CD14-positive monocyte (primary cell): ENCODE measurements around the gene UTRN. TPM values are rescaled to one million over a fixed set of nuclear protein-coding genes. Genes with fewer than 3 reads are reported as not detected.
A peak's percentile ranks its signal among the peaks of the same experiment; 100 is the strongest.

Experiments
- DNase-seq, 3 donors: peaks; one replicate each; pipeline ENCODE4 v3.0.0-alpha.2; 2011 to 2022
- H2AFZ ChIP-seq: 2 replicates; pipeline ENCODE4 v1.6.0; 2012; ENCODE audit warnings: mild to moderate bottlenecking, low read depth, low read length, inconsistent platforms; ENCODE audit not compliant: insufficient read depth, poor library complexity, severe bottlenecking
- H3K27ac ChIP-seq, 2 donors: 1 replicate in 1 of 2; 2 replicates in 1 of 2; pipeline ENCODE4 v1.5.1; 2012 to 2013; ENCODE audit warnings: low read length in 2 of 2, control low read depth in 1 of 2, inconsistent platforms in 1 of 2, low read depth in 1 of 2, mild to moderate bottlenecking in 1 of 2
- H3K27me3 ChIP-seq, 2 donors: one replicate each; pipeline versions ENCODE4 v1.6.0 to v1.6.1; 2011 to 2013; ENCODE audit warnings: low read length in 2 of 2; ENCODE audit not compliant: control insufficient read depth in 2 of 2, insufficient read depth in 2 of 2
- H3K36me3 ChIP-seq, 2 donors: replicated peaks in 1 of 2; 1 replicate in 1 of 2; 2 replicates in 1 of 2; pipeline versions ENCODE4 v1.5.1 to v1.6.1; 2012 to 2013; ENCODE audit warnings: low read length in 2 of 2, control low read depth in 1 of 2, inconsistent platforms in 1 of 2, mild to moderate bottlenecking in 1 of 2; ENCODE audit not compliant: insufficient read depth in 2 of 2, control insufficient read depth in 1 of 2
- H3K4me1 ChIP-seq, 2 donors: 1 replicate in 1 of 2; 2 replicates in 1 of 2; pipeline versions ENCODE4 v1.5.1 to v1.6.1; 2012 to 2013; ENCODE audit warnings: low read length in 2 of 2, control low read depth in 1 of 2, inconsistent platforms in 1 of 2, mild to moderate bottlenecking in 1 of 2, moderate library complexity in 1 of 2; ENCODE audit not compliant: insufficient read depth in 2 of 2, control insufficient read depth in 1 of 2
- H3K4me2 ChIP-seq: replicated peaks from 2 replicates; pipeline ENCODE3; 2012; ENCODE audit warnings: low read length, moderate library complexity, mild to moderate bottlenecking; ENCODE audit not compliant: poor library complexity, severe bottlenecking; ENCODE audit errors: extremely low read depth
- H3K4me3 ChIP-seq, 3 experiments: fragments of 200-600 bp in 1 of 3; sonication (generic) in 1 of 3; replicated peaks in 1 of 3; 1 replicate in 2 of 3; 2 replicates in 1 of 3; pipeline ENCODE4 v1.5.1; 2011 to 2013; ENCODE audit warnings: low read length in 3 of 3, mild to moderate bottlenecking in 3 of 3, control low read depth in 2 of 3, low read depth in 2 of 3, inconsistent platforms in 1 of 3, moderate library complexity in 1 of 3
- H3K79me2 ChIP-seq: 2 replicates; pipeline ENCODE4 v1.6.0; 2012; ENCODE audit warnings: mild to moderate bottlenecking, control low read depth, inconsistent platforms, low read length, moderate library complexity; ENCODE audit not compliant: insufficient read depth
- H3K9ac ChIP-seq: 2 replicates; pipeline ENCODE4 v1.6.0; 2017; ENCODE audit warnings: low read length, mild to moderate bottlenecking; ENCODE audit not compliant: insufficient read depth, poor library complexity, severe bottlenecking
- H3K9me3 ChIP-seq, 2 donors: replicated peaks in 1 of 2; 1 replicate in 1 of 2; 2 replicates in 1 of 2; pipeline versions ENCODE4 v1.5.1 to v1.6.1; 2012 to 2013; ENCODE audit warnings: low read length in 2 of 2, control low read depth in 1 of 2; ENCODE audit not compliant: control insufficient read depth in 1 of 2, insufficient read depth in 1 of 2
- H4K20me1 ChIP-seq: 2 replicates; pipeline ENCODE4 v1.6.0; 2012; ENCODE audit warnings: mild to moderate bottlenecking, low read length, control low read depth, moderate library complexity; ENCODE audit not compliant: insufficient read depth
- H3K27ac Mint-ChIP-seq, 7 donors: one replicate each; pipeline ENCODE4 v1.8.0; 2020; ENCODE audit warnings: mild to moderate bottlenecking in 7 of 7, mixed read lengths in 7 of 7, moderate library complexity in 6 of 7, inconsistent platforms in 2 of 7
- H3K27me3 Mint-ChIP-seq, 3 donors: one replicate each; pipeline ENCODE4 v1.8.0; 2021 to 2022; ENCODE audit warnings: low read depth in 3 of 3, mild to moderate bottlenecking in 3 of 3, mixed read lengths in 3 of 3, moderate library complexity in 3 of 3, inconsistent platforms in 1 of 3
- H3K36me3 Mint-ChIP-seq, 2 donors: one replicate each; pipeline ENCODE4 v1.8.0; 2020; ENCODE audit warnings: mixed read lengths in 2 of 2, inconsistent platforms in 1 of 2, mild to moderate bottlenecking in 1 of 2
- H3K4me1 Mint-ChIP-seq: one replicate; pipeline ENCODE4 v1.8.0; 2020; ENCODE audit warnings: mild to moderate bottlenecking, mixed read lengths
- H3K4me3 Mint-ChIP-seq, 2 donors: one replicate each; pipeline ENCODE4 v1.8.0; 2020; ENCODE audit warnings: mild to moderate bottlenecking in 2 of 2, mixed read lengths in 2 of 2, moderate library complexity in 1 of 2
- H3K9me3 Mint-ChIP-seq, 7 donors: one replicate each; pipeline ENCODE4 v1.8.0; 2020 to 2022; ENCODE audit warnings: mixed read lengths in 7 of 7, mild to moderate bottlenecking in 6 of 7, moderate library complexity in 6 of 7, inconsistent platforms in 2 of 7
- WGBS: methylation state at CpG from one replicate; pipeline ENCODE4 v1.1.5; 2013; ENCODE audit warnings: missing lambda C conversion rate; ENCODE audit not compliant: insufficient coverage; 5-methylcytosine and 5-hydroxymethylcytosine counted together
- intact Hi-C, 2 donors: fragments of 100-400 bp; cut with micrococcal nuclease; formaldehyde crosslinking; loops; one replicate each; pipeline versions ENCODE4 v1.15.0 to v1.15.1; 2023
- polyA plus RNA-seq, 3 donors: library from polyadenylated mRNA; depleted of rRNA in 1 of 3; unstranded in 2 of 3; stranded (reverse) in 1 of 3; fragments of 300-500 nt in 2 of 3; fragments of >200 nt in 1 of 3; fragmentation: Illumina TruSeq in 2 of 3; gene quantifications; 1 replicate in 2 of 3; 2 replicates in 1 of 3; pipeline ENCODE4 v1.2.3, GENCODE V29; 2012 to 2021
- TF ChIP-seq, protein P1 (sequence below): fragments of 200-600 bp; IDR thresholded peaks from one replicate; pipeline ENCODE4 v1.8.0; 2022; ENCODE audit warnings: antibody characterized with exemption, mild to moderate bottlenecking

Gene UTRN
- polyA plus RNA-seq, 3 donors, result 21.8 to 106 (median 66.1) TPM

DNA sequence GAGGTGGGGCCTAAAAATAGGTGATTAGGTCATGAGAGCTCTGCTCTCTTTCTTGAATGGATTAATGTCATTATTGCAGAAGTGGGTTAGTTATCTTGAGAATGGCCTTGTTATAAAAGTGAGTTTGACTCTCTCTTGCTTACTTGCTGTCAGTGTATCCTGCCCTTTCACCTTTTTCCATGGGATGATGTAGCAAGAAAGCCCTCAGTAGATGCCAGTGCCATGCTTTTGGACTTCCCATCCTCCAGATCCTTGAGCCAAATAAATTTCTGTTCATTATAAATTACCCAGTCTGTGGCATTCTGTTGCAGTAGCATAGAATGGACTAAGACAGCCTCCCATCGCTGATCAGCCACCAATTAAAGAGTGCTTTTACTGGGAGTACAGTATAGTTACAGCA is 40.1 kb downstream of the UTRN start:
- no CpG with 5 or more reads among the region's 1 CpG for WGBS
- Histone ChIP-seq H3K4me3 (no peak overlapping the region), H3K9me3 (no peaks in the 10 kb centered on the region), H4K20me1 (peaks cover 82% of the 10 kb centered on the region), H3K9ac (no peak overlapping the region), H3K4me1 (peaks cover 8% of the 10 kb centered on the region in 2 donors), H2AFZ (no peak overlapping the region), H3K36me3 (peaks cover 0 to 8% of the 10 kb centered on the region in 2 donors), H3K4me2 (no peak overlapping the region), H3K27ac (peak overlapping the region in 1 of 2 donors; percentile 24), H3K79me2 (peaks cover 97% of the 10 kb centered on the region), H3K27me3 (no peaks in the 10 kb centered on the region)
- TF ChIP-seq, protein P1, sequence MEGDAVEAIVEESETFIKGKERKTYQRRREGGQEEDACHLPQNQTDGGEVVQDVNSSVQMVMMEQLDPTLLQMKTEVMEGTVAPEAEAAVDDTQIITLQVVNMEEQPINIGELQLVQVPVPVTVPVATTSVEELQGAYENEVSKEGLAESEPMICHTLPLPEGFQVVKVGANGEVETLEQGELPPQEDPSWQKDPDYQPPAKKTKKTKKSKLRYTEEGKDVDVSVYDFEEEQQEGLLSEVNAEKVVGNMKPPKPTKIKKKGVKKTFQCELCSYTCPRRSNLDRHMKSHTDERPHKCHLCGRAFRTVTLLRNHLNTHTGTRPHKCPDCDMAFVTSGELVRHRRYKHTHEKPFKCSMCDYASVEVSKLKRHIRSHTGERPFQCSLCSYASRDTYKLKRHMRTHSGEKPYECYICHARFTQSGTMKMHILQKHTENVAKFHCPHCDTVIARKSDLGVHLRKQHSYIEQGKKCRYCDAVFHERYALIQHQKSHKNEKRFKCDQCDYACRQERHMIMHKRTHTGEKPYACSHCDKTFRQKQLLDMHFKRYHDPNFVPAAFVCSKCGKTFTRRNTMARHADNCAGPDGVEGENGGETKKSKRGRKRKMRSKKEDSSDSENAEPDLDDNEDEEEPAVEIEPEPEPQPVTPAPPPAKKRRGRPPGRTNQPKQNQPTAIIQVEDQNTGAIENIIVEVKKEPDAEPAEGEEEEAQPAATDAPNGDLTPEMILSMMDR, result no peak
- H3K27ac Mint-ChIP-seq, result peak overlapping the region in 2 of 7 donors; percentile 7 to 8
- intact Hi-C loops, result no loop called here
- H3K4me1 Mint-ChIP-seq, result peaks cover 30% of the 10 kb centered on the region
- no peak overlapping the region for H3K4me3 Mint-ChIP-seq
- no peak for DNase-seq
- H3K27me3 Mint-ChIP-seq, result no peaks in the 10 kb centered on the region
- peaks cover 6 to 17% of the 10 kb centered on the region in 2 donors for H3K36me3 Mint-ChIP-seq
- peaks cover 0 to 6% (median 0%) of the 10 kb centered on the region in 7 donors for H3K9me3 Mint-ChIP-seq

DNA sequence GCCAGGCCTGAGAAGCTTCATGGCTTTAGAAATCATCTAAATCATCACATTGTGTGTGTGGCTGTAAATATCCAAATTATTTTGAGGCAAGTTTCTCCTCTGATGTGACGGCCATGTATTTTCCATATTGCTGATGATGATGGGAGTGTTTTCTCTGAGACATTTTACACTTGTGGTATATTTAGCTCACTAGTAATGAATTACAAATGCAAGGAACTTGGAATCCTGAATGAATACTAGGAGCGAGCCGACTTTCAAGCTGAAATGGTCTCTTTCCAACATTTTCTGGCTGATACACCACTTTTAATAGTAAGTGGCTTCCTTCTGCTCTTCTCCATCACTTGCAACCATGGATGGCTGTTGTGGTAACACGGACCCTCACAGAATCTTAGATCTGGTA is 41.3 kb downstream of the UTRN start:
- no peak for DNase-seq
- no peaks in the 10 kb centered on the region for H3K9me3 ChIP-seq
- TF ChIP-seq, protein P1, result no peak
- peaks cover 0 to 8% of the 10 kb centered on the region in 2 donors for H3K36me3 ChIP-seq
- Mint-ChIP-seq H3K4me3 (no peak overlapping the region), H3K36me3 (peaks cover 7 to 16% of the 10 kb centered on the region in 2 donors), H3K27ac (no peak overlapping the region), H3K27me3 (no peaks in the 10 kb centered on the region), H3K4me1 (peaks cover 29% of the 10 kb centered on the region), H3K9me3 (peaks cover 0 to 6% (median 0%) of the 10 kb centered on the region in 7 donors)
- H3K4me3 ChIP-seq, result no peak overlapping the region
- peaks cover 8% of the 10 kb centered on the region in 2 donors for H3K4me1 ChIP-seq
- H3K27ac ChIP-seq, result peak overlapping the region in 1 of 2 donors; percentile 7
- H2AFZ ChIP-seq, result no peak overlapping the region
- no CpG with 5 or more reads among the region's 4 CpGs for WGBS
- H3K9ac ChIP-seq, result no peak overlapping the region
- H3K27me3 ChIP-seq, result no peaks in the 10 kb centered on the region
- no peak overlapping the region for H3K4me2 ChIP-seq
- H4K20me1 ChIP-seq, result peaks cover 84% of the 10 kb centered on the region
- H3K79me2 ChIP-seq, result peaks cover 97% of the 10 kb centered on the region
- intact Hi-C loops, result no loop called here
